WTC11 (cell line): ENCODE data around the gene MED15. TPM values are rescaled to one million over a fixed set of nuclear protein-coding genes. Genes with fewer than 3 reads are reported as not detected.

Experiments used
- ATAC-seq: fragments of 200-7000 bp; cut with Tn5 transposase; 2 replicates; pipeline ENCODE4 v1.10.0; 2021; ENCODE audit warnings: mild to moderate bottlenecking, moderate library complexity
- CTCF ChIA-PET: fragments of 300-600 bp; sonication (Branson Sonifier 250); formaldehyde crosslinking; loops from one replicate; lab custom pipeline; 2021; ENCODE audit warnings: antibody characterized with exemption; lab: Charles Lee
- POLR2A ChIA-PET: fragments of 350-600 bp; sonication (Branson Sonifier 250); formaldehyde crosslinking; loops from one replicate; lab custom pipeline; 2021; ENCODE audit warnings: antibody characterized with exemption; lab: Charles Lee
- DNase-seq: peaks from one replicate; pipeline ENCODE4 v3.0.0; 2021; ENCODE audit warnings: low spot score
- H3K27ac Mint-ChIP-seq: 2 replicates; pipeline ENCODE4 v1.8.0; 2021; ENCODE audit warnings: mixed read lengths
- H3K27me3 Mint-ChIP-seq: 2 replicates; pipeline ENCODE4 v1.8.0; 2021; ENCODE audit warnings: low read depth, mild to moderate bottlenecking, moderate library complexity, mixed read lengths
- H3K36me3 Mint-ChIP-seq: 2 replicates; pipeline ENCODE4 v1.8.0; 2021; ENCODE audit warnings: mixed read lengths
- H3K4me1 Mint-ChIP-seq: 2 replicates; pipeline ENCODE4 v1.8.0; 2022; ENCODE audit warnings: mixed read lengths
- H3K4me3 Mint-ChIP-seq: 2 replicates; pipeline ENCODE4 v1.8.0; 2021; ENCODE audit warnings: mild to moderate bottlenecking, moderate library complexity, mixed read lengths
- H3K9me3 Mint-ChIP-seq: 2 replicates; pipeline ENCODE4 v1.8.0; 2021; ENCODE audit warnings: mixed read lengths
- CREM ChIP-seq: sonication (generic); formaldehyde crosslinking; IDR thresholded peaks from 2 replicates; pipeline ENCODE4 v1.8.1; 2022; ENCODE audit warnings: mild to moderate bottlenecking, missing genetic modification reagents, moderate library complexity
- ESRRA ChIP-seq: sonication (generic); formaldehyde crosslinking; IDR thresholded peaks from 2 replicates; pipeline ENCODE4 v1.8.1; 2022; ENCODE audit warnings: mild to moderate bottlenecking, missing genetic modification reagents, borderline replicate concordance
- ETV6 ChIP-seq: sonication (generic); formaldehyde crosslinking; IDR thresholded peaks from 2 replicates; pipeline ENCODE4 v1.8.1; 2022; ENCODE audit warnings: mild to moderate bottlenecking, missing genetic modification reagents
- GTF2I ChIP-seq: fragments of 250-450 bp; sonication (Bioruptor Pico); conservative IDR thresholded peaks from 2 replicates; pipeline ENCODE4 v1.4.0; 2021; ENCODE audit warnings: mild to moderate bottlenecking
- MXD4 ChIP-seq: fragments of 250-450 bp; sonication (Bioruptor Pico); IDR thresholded peaks from 2 replicates; pipeline ENCODE4 v1.8.0; 2021; ENCODE audit warnings: mild to moderate bottlenecking, moderate library complexity, borderline replicate concordance
- MYBL2 ChIP-seq: sonication (generic); formaldehyde crosslinking; IDR thresholded peaks from 2 replicates; pipeline ENCODE4 v1.8.1; 2023; ENCODE audit warnings: mild to moderate bottlenecking, moderate library complexity, missing genetic modification reagents
- NFE2L1 ChIP-seq: sonication (generic); formaldehyde crosslinking; IDR thresholded peaks from 2 replicates; pipeline ENCODE4 v1.8.1; 2023; ENCODE audit warnings: missing genetic modification reagents
- PRRX2 ChIP-seq: fragments of 250-450 bp; sonication (Bioruptor Pico); IDR thresholded peaks from 2 replicates; pipeline ENCODE4 v1.8.0; 2021; ENCODE audit warnings: mild to moderate bottlenecking
- SMAD3 ChIP-seq: sonication (generic); formaldehyde crosslinking; IDR thresholded peaks from 2 replicates; pipeline ENCODE4 v1.8.0; 2022; ENCODE audit warnings: missing genetic modification reagents, mild to moderate bottlenecking, borderline replicate concordance
- SP1 ChIP-seq: sonication (generic); formaldehyde crosslinking; conservative IDR thresholded peaks from 2 replicates; pipeline ENCODE4 v1.8.1; 2022; ENCODE audit warnings: missing genetic modification reagents
- TCF7 ChIP-seq: sonication (generic); formaldehyde crosslinking; IDR thresholded peaks from 2 replicates; pipeline ENCODE4 v1.8.0; 2022; ENCODE audit warnings: mild to moderate bottlenecking, low read depth, missing genetic modification reagents, moderate library complexity
- ZBTB21 ChIP-seq: sonication (generic); formaldehyde crosslinking; IDR thresholded peaks from 2 replicates; pipeline ENCODE4 v1.8.1; 2023; ENCODE audit warnings: mild to moderate bottlenecking, missing genetic modification reagents, borderline replicate concordance
- ZNF416 ChIP-seq: fragments of 250-450 bp; sonication (Bioruptor Pico); IDR thresholded peaks from 2 replicates; pipeline ENCODE4 v1.9.0; 2021; ENCODE audit warnings: mild to moderate bottlenecking, inconsistent platforms
- ZNF423 ChIP-seq: fragments of 250-450 bp; sonication (Bioruptor Pico); IDR thresholded peaks from 2 replicates; pipeline ENCODE4 v2.1.2; 2022; ENCODE audit warnings: mild to moderate bottlenecking, moderate library complexity
- total RNA-seq: library from RNA; stranded (reverse); gene quantifications from 3 replicates; pipeline ENCODE4 v1.2.3, GENCODE V29; 2021
- TF ChIP-seq, protein P1 (sequence below): sonication (generic); formaldehyde crosslinking; IDR thresholded peaks from 2 replicates; pipeline ENCODE4 v1.8.0; 2022; ENCODE audit warnings: mild to moderate bottlenecking, missing genetic modification reagents
- TF ChIP-seq, protein P2 (sequence below): fragments of 250-450 bp; sonication (Bioruptor Pico); IDR thresholded peaks from 2 replicates; pipeline ENCODE4 v1.9.0; 2021; ENCODE audit warnings: mild to moderate bottlenecking
- TF ChIP-seq, protein P3 (sequence below): sonication (generic); formaldehyde crosslinking; IDR thresholded peaks from 2 replicates; pipeline ENCODE4 v1.8.1; 2022; ENCODE audit warnings: missing genetic modification reagents, borderline replicate concordance
- TF ChIP-seq, protein P4 (sequence below): sonication (generic); formaldehyde crosslinking; IDR thresholded peaks from 2 replicates; pipeline ENCODE4 v1.8.0; 2022; ENCODE audit warnings: mild to moderate bottlenecking, missing genetic modification reagents
- TF ChIP-seq, protein P5 (sequence below): sonication (generic); formaldehyde crosslinking; IDR thresholded peaks from 2 replicates; pipeline ENCODE4 v1.8.1; 2022; ENCODE audit warnings: mild to moderate bottlenecking, moderate library complexity, missing genetic modification reagents
- TF ChIP-seq, protein P6 (sequence below): sonication (generic); formaldehyde crosslinking; IDR thresholded peaks from 2 replicates; pipeline ENCODE4 v1.8.1; 2023; ENCODE audit warnings: mild to moderate bottlenecking, missing genetic modification reagents, moderate library complexity
- TF ChIP-seq, protein P7 (sequence below): fragments of 200-600 bp; IDR thresholded peaks from 2 replicates; pipeline ENCODE4 v1.8.0; 2022; ENCODE audit warnings: antibody characterized with exemption

MED15 gene
- total RNA-seq, 1 experiment from 2014 or later, result 67.7 TPM

DNA sequence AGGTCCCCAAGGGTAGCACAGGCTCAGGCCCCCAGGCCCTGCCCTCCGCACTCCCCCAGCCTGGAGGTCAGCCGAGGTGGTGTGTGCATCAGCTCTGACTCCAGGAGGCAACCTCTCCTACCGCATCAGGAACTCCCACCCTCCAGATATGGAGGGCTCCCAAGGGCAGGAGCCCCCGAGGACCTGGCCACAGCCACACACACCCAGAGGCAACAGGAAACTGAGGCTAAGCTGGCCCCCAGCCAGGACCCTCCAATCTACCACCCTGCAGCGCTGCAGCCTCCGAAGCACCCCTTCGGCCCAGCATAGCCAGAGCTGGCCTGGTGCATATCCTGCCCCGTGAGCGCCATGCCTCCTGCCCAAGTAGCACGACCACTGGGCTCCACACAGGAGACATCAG lies 104.0 kb downstream of the MED15 start (continued):
- TF ChIP-seq ZNF416 (CRISPR knock-in tag) (no peak), CREM (CRISPR knock-in tag) (no peak), PRRX2 (no peak)

DNA sequence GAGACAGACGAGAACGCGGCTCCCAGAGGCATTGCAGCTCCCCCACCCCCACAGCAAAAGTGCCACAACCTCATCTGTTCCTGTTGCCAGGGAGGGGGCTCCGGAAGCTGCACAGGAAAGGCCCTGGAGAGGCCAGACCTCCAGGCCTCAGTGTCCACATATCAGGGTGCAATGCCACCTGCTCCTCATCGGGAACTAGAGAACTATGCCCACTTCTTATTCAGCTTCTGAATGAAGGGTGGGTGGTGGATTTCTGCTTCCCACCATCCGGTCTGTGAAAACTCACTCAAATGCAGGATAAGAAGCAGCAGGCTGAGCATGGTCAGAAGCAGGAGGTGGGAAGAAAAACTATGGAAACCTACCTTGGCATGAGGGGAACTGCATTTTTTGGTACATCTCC lies 105.9 kb downstream of the MED15 start:
- TF ChIP-seq ZBTB21 (CRISPR knock-in tag) (no peak), ESRRA (CRISPR knock-in tag) (no peak)
- TF ChIP-seq, all 79 proteins: peak for 0
- no peaks in the 10 kb centered on the region for H3K27me3 Mint-ChIP-seq
- no peaks in the 10 kb centered on the region for H3K9me3 Mint-ChIP-seq
- ChIA-PET CTCF (no interaction called here), POLR2A (no interaction called here)
- no peak overlapping the region for H3K27ac Mint-ChIP-seq
- DNase-seq (no peak), ATAC-seq (no peak)
- H3K4me1 Mint-ChIP-seq, result no peaks in the 10 kb centered on the region
- no peaks in the 10 kb centered on the region for H3K36me3 Mint-ChIP-seq
- H3K4me3 Mint-ChIP-seq, result no peak overlapping the region

DNA sequence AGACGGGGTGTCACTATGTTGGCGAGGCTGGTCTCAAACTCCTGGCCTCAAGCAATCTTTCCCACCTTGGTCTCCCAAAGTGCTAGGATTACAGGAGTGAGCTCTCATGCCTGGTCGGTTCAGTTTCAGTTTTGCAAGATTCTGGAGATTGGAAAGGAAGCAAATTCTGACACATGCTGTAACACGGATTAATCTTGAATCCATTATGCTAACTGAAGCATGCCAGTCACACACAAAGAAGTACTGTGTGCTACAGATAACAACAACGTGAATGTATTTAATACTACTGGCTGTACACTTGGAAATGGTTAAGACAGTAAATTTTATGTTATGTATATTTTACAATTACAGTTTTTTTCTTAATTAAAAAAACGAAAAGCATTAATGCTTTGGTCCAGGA lies 107.6 kb downstream of the MED15 start:
- no peaks in the 10 kb centered on the region for H3K36me3 Mint-ChIP-seq
- ChIA-PET CTCF (interaction anchor here (0.6 kb wide), 1 partner anchor 11 kb away, joined by 3 read pairs; no protein-coding TSS in a partner anchor), POLR2A (no interaction called here)
- no peak for ATAC-seq
- no peak overlapping the region for H3K4me3 Mint-ChIP-seq
- no peak overlapping the region for H3K27ac Mint-ChIP-seq
- H3K9me3 Mint-ChIP-seq, result no peaks in the 10 kb centered on the region
- TF ChIP-seq, protein P1, sequence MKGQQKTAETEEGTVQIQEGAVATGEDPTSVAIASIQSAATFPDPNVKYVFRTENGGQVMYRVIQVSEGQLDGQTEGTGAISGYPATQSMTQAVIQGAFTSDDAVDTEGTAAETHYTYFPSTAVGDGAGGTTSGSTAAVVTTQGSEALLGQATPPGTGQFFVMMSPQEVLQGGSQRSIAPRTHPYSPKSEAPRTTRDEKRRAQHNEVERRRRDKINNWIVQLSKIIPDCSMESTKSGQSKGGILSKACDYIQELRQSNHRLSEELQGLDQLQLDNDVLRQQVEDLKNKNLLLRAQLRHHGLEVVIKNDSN (CRISPR knock-in tag), result no peak
- TF ChIP-seq TCF7 (CRISPR knock-in tag) (no peak), ZNF423 (no peak), MYBL2 (no peak)
- TF ChIP-seq, protein P2, sequence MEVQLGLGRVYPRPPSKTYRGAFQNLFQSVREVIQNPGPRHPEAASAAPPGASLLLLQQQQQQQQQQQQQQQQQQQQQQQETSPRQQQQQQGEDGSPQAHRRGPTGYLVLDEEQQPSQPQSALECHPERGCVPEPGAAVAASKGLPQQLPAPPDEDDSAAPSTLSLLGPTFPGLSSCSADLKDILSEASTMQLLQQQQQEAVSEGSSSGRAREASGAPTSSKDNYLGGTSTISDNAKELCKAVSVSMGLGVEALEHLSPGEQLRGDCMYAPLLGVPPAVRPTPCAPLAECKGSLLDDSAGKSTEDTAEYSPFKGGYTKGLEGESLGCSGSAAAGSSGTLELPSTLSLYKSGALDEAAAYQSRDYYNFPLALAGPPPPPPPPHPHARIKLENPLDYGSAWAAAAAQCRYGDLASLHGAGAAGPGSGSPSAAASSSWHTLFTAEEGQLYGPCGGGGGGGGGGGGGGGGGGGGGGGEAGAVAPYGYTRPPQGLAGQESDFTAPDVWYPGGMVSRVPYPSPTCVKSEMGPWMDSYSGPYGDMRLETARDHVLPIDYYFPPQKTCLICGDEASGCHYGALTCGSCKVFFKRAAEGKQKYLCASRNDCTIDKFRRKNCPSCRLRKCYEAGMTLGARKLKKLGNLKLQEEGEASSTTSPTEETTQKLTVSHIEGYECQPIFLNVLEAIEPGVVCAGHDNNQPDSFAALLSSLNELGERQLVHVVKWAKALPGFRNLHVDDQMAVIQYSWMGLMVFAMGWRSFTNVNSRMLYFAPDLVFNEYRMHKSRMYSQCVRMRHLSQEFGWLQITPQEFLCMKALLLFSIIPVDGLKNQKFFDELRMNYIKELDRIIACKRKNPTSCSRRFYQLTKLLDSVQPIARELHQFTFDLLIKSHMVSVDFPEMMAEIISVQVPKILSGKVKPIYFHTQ (CRISPR knock-in tag), result no peak
- TF ChIP-seq, protein P3, sequence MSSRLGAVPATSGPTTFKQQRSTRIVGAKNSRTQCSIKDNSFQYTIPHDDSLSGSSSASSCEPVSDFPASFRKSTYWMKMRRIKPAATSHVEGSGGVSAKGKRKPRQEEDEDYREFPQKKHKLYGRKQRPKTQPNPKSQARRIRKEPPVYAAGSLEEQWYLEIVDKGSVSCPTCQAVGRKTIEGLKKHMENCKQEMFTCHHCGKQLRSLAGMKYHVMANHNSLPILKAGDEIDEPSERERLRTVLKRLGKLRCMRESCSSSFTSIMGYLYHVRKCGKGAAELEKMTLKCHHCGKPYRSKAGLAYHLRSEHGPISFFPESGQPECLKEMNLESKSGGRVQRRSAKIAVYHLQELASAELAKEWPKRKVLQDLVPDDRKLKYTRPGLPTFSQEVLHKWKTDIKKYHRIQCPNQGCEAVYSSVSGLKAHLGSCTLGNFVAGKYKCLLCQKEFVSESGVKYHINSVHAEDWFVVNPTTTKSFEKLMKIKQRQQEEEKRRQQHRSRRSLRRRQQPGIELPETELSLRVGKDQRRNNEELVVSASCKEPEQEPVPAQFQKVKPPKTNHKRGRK, result no peak
- H3K4me1 Mint-ChIP-seq, result no peaks in the 10 kb centered on the region
- DNase-seq, result no peak
- H3K27me3 Mint-ChIP-seq, result no peaks in the 10 kb centered on the region; the same call in 1 of the 2 replicates

DNA sequence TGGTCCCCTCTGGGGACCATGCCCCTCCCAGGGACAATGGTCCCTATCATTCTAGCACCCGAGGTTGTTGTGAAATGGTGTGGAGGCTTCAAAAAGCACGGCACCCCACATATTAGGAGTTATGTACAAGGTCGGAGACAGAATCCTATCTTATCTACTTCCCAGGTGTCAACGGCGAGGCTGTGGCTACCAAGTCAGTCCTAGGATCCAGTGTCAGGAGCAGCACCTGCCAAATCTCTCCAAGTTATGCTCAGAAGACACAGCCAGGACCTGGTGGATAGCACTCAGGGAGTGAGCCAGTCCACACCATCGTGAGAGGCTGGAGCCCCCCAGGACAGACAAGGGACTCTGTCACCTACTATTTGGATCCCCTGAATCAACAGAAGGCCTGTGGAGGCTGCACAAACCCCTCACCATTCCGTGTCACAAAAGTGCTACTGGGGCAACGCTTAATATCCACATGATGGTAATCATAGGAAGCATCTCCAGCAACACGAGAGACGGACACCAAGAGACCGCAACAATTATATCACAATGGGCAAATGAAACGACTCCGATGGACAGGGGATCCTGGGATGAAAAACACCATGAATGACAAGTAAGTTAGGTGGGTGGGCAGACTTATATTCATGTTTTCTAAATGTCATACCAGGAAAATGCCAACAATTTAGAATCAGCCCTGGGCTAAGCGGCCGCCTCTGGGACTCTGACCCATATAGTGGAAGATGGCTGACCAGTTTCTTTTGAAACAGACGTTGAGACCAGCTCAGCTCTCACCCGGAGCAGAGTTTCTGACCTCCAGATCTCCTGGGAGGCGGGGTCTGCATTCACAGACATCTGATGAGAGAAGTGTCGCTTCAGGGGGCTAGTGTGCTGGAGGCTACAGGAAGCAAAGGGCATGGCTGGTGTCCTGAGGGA lies 108.4 kb downstream of the MED15 start:
- TF ChIP-seq GTF2I (CRISPR knock-in tag), result no peak
- no peak for TF ChIP-seq ETV6 (CRISPR knock-in tag)
- TF ChIP-seq, protein P4, sequence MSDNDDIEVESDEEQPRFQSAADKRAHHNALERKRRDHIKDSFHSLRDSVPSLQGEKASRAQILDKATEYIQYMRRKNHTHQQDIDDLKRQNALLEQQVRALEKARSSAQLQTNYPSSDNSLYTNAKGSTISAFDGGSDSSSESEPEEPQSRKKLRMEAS (CRISPR knock-in tag), result no peak
- TF ChIP-seq SP1, result no peak
- TF ChIP-seq, protein P5, sequence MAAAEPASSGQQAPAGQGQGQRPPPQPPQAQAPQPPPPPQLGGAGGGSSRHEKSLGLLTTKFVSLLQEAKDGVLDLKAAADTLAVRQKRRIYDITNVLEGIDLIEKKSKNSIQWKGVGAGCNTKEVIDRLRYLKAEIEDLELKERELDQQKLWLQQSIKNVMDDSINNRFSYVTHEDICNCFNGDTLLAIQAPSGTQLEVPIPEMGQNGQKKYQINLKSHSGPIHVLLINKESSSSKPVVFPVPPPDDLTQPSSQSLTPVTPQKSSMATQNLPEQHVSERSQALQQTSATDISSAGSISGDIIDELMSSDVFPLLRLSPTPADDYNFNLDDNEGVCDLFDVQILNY (CRISPR knock-in tag), result no peak
- TF ChIP-seq, protein P6, sequence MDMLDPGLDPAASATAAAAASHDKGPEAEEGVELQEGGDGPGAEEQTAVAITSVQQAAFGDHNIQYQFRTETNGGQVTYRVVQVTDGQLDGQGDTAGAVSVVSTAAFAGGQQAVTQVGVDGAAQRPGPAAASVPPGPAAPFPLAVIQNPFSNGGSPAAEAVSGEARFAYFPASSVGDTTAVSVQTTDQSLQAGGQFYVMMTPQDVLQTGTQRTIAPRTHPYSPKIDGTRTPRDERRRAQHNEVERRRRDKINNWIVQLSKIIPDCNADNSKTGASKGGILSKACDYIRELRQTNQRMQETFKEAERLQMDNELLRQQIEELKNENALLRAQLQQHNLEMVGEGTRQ (CRISPR knock-in tag), result no peak
- TF ChIP-seq ESRRA (CRISPR knock-in tag), result no peak
- TF ChIP-seq, protein P7, sequence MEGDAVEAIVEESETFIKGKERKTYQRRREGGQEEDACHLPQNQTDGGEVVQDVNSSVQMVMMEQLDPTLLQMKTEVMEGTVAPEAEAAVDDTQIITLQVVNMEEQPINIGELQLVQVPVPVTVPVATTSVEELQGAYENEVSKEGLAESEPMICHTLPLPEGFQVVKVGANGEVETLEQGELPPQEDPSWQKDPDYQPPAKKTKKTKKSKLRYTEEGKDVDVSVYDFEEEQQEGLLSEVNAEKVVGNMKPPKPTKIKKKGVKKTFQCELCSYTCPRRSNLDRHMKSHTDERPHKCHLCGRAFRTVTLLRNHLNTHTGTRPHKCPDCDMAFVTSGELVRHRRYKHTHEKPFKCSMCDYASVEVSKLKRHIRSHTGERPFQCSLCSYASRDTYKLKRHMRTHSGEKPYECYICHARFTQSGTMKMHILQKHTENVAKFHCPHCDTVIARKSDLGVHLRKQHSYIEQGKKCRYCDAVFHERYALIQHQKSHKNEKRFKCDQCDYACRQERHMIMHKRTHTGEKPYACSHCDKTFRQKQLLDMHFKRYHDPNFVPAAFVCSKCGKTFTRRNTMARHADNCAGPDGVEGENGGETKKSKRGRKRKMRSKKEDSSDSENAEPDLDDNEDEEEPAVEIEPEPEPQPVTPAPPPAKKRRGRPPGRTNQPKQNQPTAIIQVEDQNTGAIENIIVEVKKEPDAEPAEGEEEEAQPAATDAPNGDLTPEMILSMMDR, result no peak
- TF ChIP-seq PRRX2, result no peak
- TF ChIP-seq NFE2L1 (CRISPR knock-in tag), result no peak
- no peak for TF ChIP-seq SMAD3
- no peak for TF ChIP-seq MXD4
- DNase-seq, result no peak
- CTCF ChIA-PET, result interaction anchor here (0.5 to 1.2 kb wide), 2 partner anchors 10 to 150 kb away, joined by 4 read pairs; no protein-coding TSS in a partner anchor
- POLR2A ChIA-PET, result no interaction called here
- Mint-ChIP-seq H3K4me1 (no peaks in the 10 kb centered on the region), H3K9me3 (no peaks in the 10 kb centered on the region), H3K36me3 (no peaks in the 10 kb centered on the region), H3K27ac (no peak overlapping the region), H3K4me3 (no peak overlapping the region), H3K27me3 (no peaks in the 10 kb centered on the region; the same call in 1 of the 2 replicates)
- no peak for ATAC-seq
